HepG2 (cell line): Measurements from ENCODE around the gene PKIG. TPM values are rescaled to one million over a fixed set of nuclear protein-coding genes. Genes with fewer than 3 reads are reported as not detected.

Experiments
- ATAC-seq: fragments of 200-7000 bp; cut with Tn5 transposase; 3 replicates; pipeline ENCODE4 v1.9.1; 2020; ENCODE audit warnings: mild to moderate bottlenecking, moderate library complexity
- BruUV-seq: library from RNA; stranded (reverse); fragments of 400-500 nt; replicated peaks from 2 replicates; lab custom pipeline; 2021; lab: Mats Ljungman, UMichigan
- CTCF ChIA-PET: fragments of 300-600 bp; formaldehyde crosslinking; extraction: SDS; loops from one replicate; lab custom pipeline; 2021; ENCODE audit warnings: low total read pairs, inconsistent platforms, low intra/inter-chr PET ratio; lab: Yijun Ruan, JAX
- POLR2A ChIA-PET: fragments of 350-600 bp; sonication (Branson Sonifier 250); formaldehyde crosslinking; loops from one replicate; lab custom pipeline; 2020; ENCODE audit warnings: antibody characterized with exemption, inconsistent platforms; lab: Yijun Ruan, JAX
- DNase-seq: peaks from one replicate; pipeline ENCODE4 v3.0.0-alpha.2; 2015; ENCODE audit warnings: low spot score
- FAIRE-seq: peaks from 3 replicates; lab custom pipeline; 2011; peaks lifted over from hg19 to GRCh38; lab: Jason Lieb, UNC
- H2AFZ ChIP-seq: one replicate; pipeline ENCODE4 v1.6.1; 2011; ENCODE audit warnings: low read length, inconsistent platforms
- H3K27ac ChIP-seq: fragments of 300-600 bp; 3 replicates; pipeline ENCODE4 v1.8.0; 2011; ENCODE audit warnings: mixed run types, mild to moderate bottlenecking, mixed read lengths, low read length, inconsistent platforms; ENCODE audit not compliant: insufficient read depth; ENCODE audit errors: extremely low read length
- H3K27me3 ChIP-seq, 2 experiments: fragments of 200-600 bp in 1 of 2; 2 replicates in 1 of 2; 3 replicates in 1 of 2; pipeline versions ENCODE4 v1.6.0 to v1.8.0; 2011; ENCODE audit warnings: low read length in 2 of 2, mild to moderate bottlenecking in 2 of 2, moderate library complexity in 2 of 2, inconsistent platforms in 1 of 2; ENCODE audit not compliant: insufficient read depth in 2 of 2, control insufficient read depth in 1 of 2
- H3K36me3 ChIP-seq, 2 experiments: fragments of 200-600 bp in 1 of 2; replicated peaks in 1 of 2; 2 replicates in 1 of 2; 3 replicates in 1 of 2; pipeline versions ENCODE4 v1.5.1 to v1.8.0; 2011; ENCODE audit warnings: low read length in 2 of 2, inconsistent platforms in 1 of 2; ENCODE audit not compliant: insufficient read depth in 2 of 2, control insufficient read depth in 1 of 2
- H3K4me1 ChIP-seq: 2 replicates; pipeline ENCODE4 v1.5.1; 2012; ENCODE audit warnings: low read length, inconsistent platforms; ENCODE audit not compliant: insufficient read depth
- H3K4me2 ChIP-seq: 2 replicates; pipeline ENCODE4 v1.6.0; 2011; ENCODE audit warnings: low read depth, low read length, inconsistent platforms
- H3K4me3 ChIP-seq, 3 experiments: fragments of 200-600 bp in 1 of 3; sonication (generic), shearing (Covaris generic) in 1 of 3; replicated peaks in 1 of 3; 2 replicates each; pipeline ENCODE4 v1.5.1; 2011 to 2016; ENCODE audit warnings: low read length in 3 of 3, inconsistent platforms in 2 of 3, low read depth in 2 of 3, mild to moderate bottlenecking in 2 of 3, control low read depth in 1 of 3, mixed read lengths in 1 of 3; ENCODE audit not compliant: insufficient read depth in 1 of 3
- H3K79me2 ChIP-seq: one replicate; pipeline ENCODE4 v1.6.1; 2011; ENCODE audit warnings: low read length, inconsistent platforms; ENCODE audit not compliant: insufficient read depth
- H3K9ac ChIP-seq: 2 replicates; pipeline ENCODE4 v1.6.0; 2011; ENCODE audit warnings: mild to moderate bottlenecking, low read depth, low read length, inconsistent platforms; ENCODE audit not compliant: insufficient read depth
- H3K9me3 ChIP-seq: 2 replicates; pipeline ENCODE4 v1.5.1; 2012; ENCODE audit warnings: mild to moderate bottlenecking, low read length
- H4K20me1 ChIP-seq: 2 replicates; pipeline ENCODE4 v1.6.0; 2011; ENCODE audit warnings: inconsistent platforms, mild to moderate bottlenecking, low read length, moderate library complexity; ENCODE audit not compliant: insufficient read depth
- ASH2L ChIP-seq: fragments of 300-600, 200-600 bp; sonication (generic); IDR thresholded peaks from 2 replicates; pipeline ENCODE4 v1.7.0; 2017; ENCODE audit warnings: low read depth, mild to moderate bottlenecking, moderate library complexity, mixed read lengths, low read length; ENCODE audit not compliant: insufficient read length
- ATF1 ChIP-seq: IDR thresholded peaks from 2 replicates; pipeline ENCODE4 v1.6.1; 2016; ENCODE audit warnings: mild to moderate bottlenecking, control low read depth
- NFRKB ChIP-seq: fragments of 450-650 bp; IDR thresholded peaks from 2 replicates; pipeline ENCODE4 v1.6.1; 2017
- RFX1 ChIP-seq: fragments of 450-650 bp; IDR thresholded peaks from 2 replicates; pipeline ENCODE4 v1.6.1; 2017
- THYN1 ChIP-seq: sonication (generic); formaldehyde crosslinking; IDR thresholded peaks from 2 replicates; pipeline ENCODE4 v1.8.1; 2023; ENCODE audit warnings: low read depth, mild to moderate bottlenecking, moderate library complexity, missing genetic modification reagents, borderline replicate concordance
- WGBS: methylation state at CpG from one replicate; pipeline ENCODE4 v1.1.6; 2017; ENCODE audit warnings: low lambda C conversion rate; 5-methylcytosine and 5-hydroxymethylcytosine counted together
- in situ Hi-C: cut with HindIII; loops from 2 replicates; pipeline ENCODE4 v1.10.0; 2017; ENCODE audit warnings: low pct_unique_long_range_greater_than_20kb; ENCODE audit not compliant: extremely low pct_ligation_motif_present
- intact Hi-C: fragments of 100-400 bp; cut with micrococcal nuclease; formaldehyde crosslinking; loops from one replicate; pipeline ENCODE4 v1.10.0; 2022; ENCODE audit not compliant: unreplicated experiment
- polyA plus RNA-seq, 8 experiments: library from polyadenylated mRNA; depleted of rRNA in 3 of 8; stranded (reverse) in 7 of 8; unstranded in 1 of 8; fragments of >200 nt; fragmentation: Illumina TruSeq in 4 of 8; extraction: Trizol in 4 of 8; gene quantifications; 2 replicates each; pipeline versions ENCODE4 v1.2.1 to v1.2.3, GENCODE V29; 2011 to 2016; ENCODE audit warnings: low read depth in 4 of 8, missing spikeins in 1 of 8, mixed read lengths in 1 of 8; ENCODE audit not compliant: insufficient read depth in 1 of 8
- total RNA-seq, 5 experiments: library from RNA; depleted of rRNA; stranded (reverse); fragments of >200 nt; fragmentation: Illumina TruSeq; extraction: Trizol; gene quantifications; 2 replicates each; pipeline ENCODE4 v1.2.3, GENCODE V29; 2016; ENCODE audit warnings: low read depth in 1 of 5
- TF ChIP-seq, protein P1 (sequence below): sonication (generic); formaldehyde crosslinking; IDR thresholded peaks from 2 replicates; pipeline ENCODE4 v1.4.0; 2020; ENCODE audit warnings: missing genetic modification reagents
- TF ChIP-seq, protein P2 (sequence below): sonication (generic); formaldehyde crosslinking; IDR thresholded peaks from 2 replicates; pipeline ENCODE4 v1.5.0; 2020; ENCODE audit warnings: missing genetic modification reagents
- TF ChIP-seq, protein P3 (sequence below): sonication (generic); formaldehyde crosslinking; IDR thresholded peaks from 2 replicates; pipeline ENCODE4 v1.8.1; 2023; ENCODE audit warnings: mild to moderate bottlenecking, missing genetic modification reagents
- TF ChIP-seq, protein P4 (sequence below): IDR thresholded peaks from 2 replicates; pipeline ENCODE4 v1.6.1; 2016; ENCODE audit warnings: missing compliant biosample characterization, missing genetic modification reagents, borderline replicate concordance

The PKIG gene
- total and polyA plus RNA-seq, 2 of the 13 experiments (the other 11 are each of a cell fraction or from before 2014, with no cell fraction given) = 30.8 to 44.5 TPM

DNA sequence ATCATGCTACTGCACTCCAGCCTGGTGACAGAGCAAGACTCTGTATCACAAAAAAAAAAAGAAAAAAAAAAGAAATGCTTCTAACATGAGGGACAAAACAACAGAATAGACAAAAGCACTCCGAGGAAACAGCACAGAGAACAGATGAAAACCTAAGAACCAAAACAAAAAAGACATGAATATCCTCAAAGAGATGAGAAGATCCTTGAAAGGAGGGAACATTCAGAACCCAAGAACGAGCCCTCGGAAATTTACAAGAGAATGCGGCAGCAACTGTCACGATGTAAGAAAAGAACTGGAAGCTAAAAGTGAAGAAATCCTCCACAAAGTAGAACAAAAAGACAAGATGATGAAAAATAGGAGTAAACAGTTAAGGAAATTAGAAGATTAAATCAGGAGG, 47.9 kb downstream of the PKIG start:
- H3K9me3 ChIP-seq = no peaks in the 10 kb centered on the region
- H3K9ac ChIP-seq = no peak overlapping the region
- ChIA-PET POLR2A (no interaction called here), CTCF (no interaction called here)
- H3K27me3 ChIP-seq = no peaks in the 10 kb centered on the region
- intact Hi-C loops (no loop called here), in situ Hi-C loops (no loop called here)
- BruUV-seq = no TSS peak
- no peak overlapping the region for H3K27ac ChIP-seq
- H4K20me1 ChIP-seq = no peaks in the 10 kb centered on the region
- H3K79me2 ChIP-seq = no peaks in the 10 kb centered on the region
- no peak for TF ChIP-seq RFX1
- TF ChIP-seq, protein P1, sequence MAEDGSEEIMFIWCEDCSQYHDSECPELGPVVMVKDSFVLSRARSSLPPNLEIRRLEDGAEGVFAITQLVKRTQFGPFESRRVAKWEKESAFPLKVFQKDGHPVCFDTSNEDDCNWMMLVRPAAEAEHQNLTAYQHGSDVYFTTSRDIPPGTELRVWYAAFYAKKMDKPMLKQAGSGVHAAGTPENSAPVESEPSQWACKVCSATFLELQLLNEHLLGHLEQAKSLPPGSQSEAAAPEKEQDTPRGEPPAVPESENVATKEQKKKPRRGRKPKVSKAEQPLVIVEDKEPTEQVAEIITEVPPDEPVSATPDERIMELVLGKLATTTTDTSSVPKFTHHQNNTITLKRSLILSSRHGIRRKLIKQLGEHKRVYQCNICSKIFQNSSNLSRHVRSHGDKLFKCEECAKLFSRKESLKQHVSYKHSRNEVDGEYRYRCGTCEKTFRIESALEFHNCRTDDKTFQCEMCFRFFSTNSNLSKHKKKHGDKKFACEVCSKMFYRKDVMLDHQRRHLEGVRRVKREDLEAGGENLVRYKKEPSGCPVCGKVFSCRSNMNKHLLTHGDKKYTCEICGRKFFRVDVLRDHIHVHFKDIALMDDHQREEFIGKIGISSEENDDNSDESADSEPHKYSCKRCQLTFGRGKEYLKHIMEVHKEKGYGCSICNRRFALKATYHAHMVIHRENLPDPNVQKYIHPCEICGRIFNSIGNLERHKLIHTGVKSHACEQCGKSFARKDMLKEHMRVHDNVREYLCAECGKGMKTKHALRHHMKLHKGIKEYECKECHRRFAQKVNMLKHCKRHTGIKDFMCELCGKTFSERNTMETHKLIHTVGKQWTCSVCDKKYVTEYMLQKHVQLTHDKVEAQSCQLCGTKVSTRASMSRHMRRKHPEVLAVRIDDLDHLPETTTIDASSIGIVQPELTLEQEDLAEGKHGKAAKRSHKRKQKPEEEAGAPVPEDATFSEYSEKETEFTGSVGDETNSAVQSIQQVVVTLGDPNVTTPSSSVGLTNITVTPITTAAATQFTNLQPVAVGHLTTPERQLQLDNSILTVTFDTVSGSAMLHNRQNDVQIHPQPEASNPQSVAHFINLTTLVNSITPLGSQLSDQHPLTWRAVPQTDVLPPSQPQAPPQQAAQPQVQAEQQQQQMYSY = 0 out of 2 replicates have a peak, but pooled peaks have one; percentile 12
- no peak for TF ChIP-seq ASH2L
- no peak for TF ChIP-seq ATF1 (CRISPR knock-in tag)
- H3K4me1 ChIP-seq = no peaks in the 10 kb centered on the region
- FAIRE-seq (no peak), ATAC-seq (no peak), DNase-seq (no peak)
- H3K36me3 ChIP-seq = no peaks in the 10 kb centered on the region
- H3K4me2 ChIP-seq = no peak overlapping the region
- WGBS = 80% methylated on average over 5 of the region's 5 CpGs
- H3K4me3 ChIP-seq = no peak overlapping the region
- no peak overlapping the region for H2AFZ ChIP-seq

DNA sequence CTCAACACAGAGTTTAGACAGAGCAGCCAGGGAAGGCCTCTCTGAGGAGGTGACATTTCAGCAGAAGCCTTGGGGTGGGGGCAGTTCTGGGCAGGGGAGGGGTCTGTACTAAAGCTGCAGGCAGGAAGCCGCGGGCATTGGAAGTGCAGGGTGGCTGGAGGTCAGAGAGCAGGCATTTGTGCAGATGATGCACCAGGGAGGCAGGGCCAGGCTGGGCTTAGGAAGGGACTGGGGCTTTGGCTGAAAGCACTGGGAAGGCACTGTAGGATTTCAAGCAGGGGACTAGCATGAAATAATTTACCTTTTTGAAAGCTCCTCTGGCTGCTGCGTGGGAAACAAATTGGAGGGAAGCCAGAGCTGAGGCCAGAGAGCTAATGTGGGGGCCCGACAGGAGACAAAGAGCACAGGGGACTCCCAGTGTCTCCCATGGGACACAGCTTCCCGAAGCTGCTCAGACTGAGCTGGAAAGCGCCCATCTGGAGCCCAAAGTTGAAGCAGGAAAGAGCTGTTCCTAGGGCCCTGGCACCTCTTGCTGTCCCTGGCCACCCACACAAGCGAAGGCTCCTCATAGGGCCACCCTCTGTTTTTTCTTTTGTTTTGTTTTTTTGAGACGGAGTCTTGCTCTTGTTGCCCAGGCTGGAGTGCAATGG, 49.8 kb downstream of the PKIG start:
- in situ Hi-C loops = no loop called here
- POLR2A ChIA-PET = no interaction called here
- no peak for FAIRE-seq

More for the DNA sequence above, 49.8 kb downstream of the PKIG start:
- H2AFZ ChIP-seq = no peak overlapping the region
- TF ChIP-seq, protein P2, sequence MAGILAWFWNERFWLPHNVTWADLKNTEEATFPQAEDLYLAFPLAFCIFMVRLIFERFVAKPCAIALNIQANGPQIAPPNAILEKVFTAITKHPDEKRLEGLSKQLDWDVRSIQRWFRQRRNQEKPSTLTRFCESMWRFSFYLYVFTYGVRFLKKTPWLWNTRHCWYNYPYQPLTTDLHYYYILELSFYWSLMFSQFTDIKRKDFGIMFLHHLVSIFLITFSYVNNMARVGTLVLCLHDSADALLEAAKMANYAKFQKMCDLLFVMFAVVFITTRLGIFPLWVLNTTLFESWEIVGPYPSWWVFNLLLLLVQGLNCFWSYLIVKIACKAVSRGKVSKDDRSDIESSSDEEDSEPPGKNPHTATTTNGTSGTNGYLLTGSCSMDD (CRISPR knock-in tag) = no peak
- TF ChIP-seq THYN1 (CRISPR knock-in tag) = no peak
- TF ChIP-seq, protein P3, sequence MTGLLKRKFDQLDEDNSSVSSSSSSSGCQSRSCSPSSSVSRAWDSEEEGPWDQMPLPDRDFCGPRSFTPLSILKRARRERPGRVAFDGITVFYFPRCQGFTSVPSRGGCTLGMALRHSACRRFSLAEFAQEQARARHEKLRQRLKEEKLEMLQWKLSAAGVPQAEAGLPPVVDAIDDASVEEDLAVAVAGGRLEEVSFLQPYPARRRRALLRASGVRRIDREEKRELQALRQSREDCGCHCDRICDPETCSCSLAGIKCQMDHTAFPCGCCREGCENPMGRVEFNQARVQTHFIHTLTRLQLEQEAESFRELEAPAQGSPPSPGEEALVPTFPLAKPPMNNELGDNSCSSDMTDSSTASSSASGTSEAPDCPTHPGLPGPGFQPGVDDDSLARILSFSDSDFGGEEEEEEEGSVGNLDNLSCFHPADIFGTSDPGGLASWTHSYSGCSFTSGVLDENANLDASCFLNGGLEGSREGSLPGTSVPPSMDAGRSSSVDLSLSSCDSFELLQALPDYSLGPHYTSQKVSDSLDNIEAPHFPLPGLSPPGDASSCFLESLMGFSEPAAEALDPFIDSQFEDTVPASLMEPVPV (CRISPR knock-in tag) = no peak
- TF ChIP-seq, protein P4, sequence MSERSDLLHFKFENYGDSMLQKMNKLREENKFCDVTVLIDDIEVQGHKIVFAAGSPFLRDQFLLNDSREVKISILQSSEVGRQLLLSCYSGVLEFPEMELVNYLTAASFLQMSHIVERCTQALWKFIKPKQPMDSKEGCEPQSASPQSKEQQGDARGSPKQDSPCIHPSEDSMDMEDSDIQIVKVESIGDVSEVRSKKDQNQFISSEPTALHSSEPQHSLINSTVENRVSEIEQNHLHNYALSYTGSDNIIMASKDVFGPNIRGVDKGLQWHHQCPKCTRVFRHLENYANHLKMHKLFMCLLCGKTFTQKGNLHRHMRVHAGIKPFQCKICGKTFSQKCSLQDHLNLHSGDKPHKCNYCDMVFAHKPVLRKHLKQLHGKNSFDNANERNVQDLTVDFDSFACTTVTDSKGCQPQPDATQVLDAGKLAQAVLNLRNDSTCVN = no peak
- 0 out of 2 replicates have a peak, but pooled peaks have one; percentile 40 for TF ChIP-seq NFRKB
- no peak overlapping the region for H3K4me2 ChIP-seq
- no peak overlapping the region for H3K9ac ChIP-seq
- no peaks in the 10 kb centered on the region for H4K20me1 ChIP-seq
- H3K9me3 ChIP-seq = no peaks in the 10 kb centered on the region
- intact Hi-C loops = no loop called here
- H3K27ac ChIP-seq = no peak overlapping the region
- CTCF ChIA-PET = no interaction called here
- no peak for DNase-seq
- BruUV-seq = no TSS peak
- H3K79me2 ChIP-seq = no peaks in the 10 kb centered on the region
- no peaks in the 10 kb centered on the region for H3K27me3 ChIP-seq
- no peak overlapping the region for H3K4me3 ChIP-seq
- H3K4me1 ChIP-seq = no peaks in the 10 kb centered on the region
- ATAC-seq = peak; percentile 40
- WGBS = 52% methylated on average over 8 of the region's 8 CpGs
- no peaks in the 10 kb centered on the region for H3K36me3 ChIP-seq
